Keratinocyte (primary cell): ENCODE data around the gene AOPEP. TPM values are rescaled to one million over a fixed set of nuclear protein-coding genes. Genes with fewer than 3 reads are reported as not detected.

Source experiments
- DNase-seq: peaks from one replicate; pipeline ENCODE4 v3.0.0-alpha.2; 2011; ENCODE audit warnings: low read depth, missing footprints, low spot score
- FAIRE-seq: peaks from 2 replicates; lab custom pipeline; 2011; peaks lifted over from hg19 to GRCh38; lab: Jason Lieb, UNC
- H2AFZ ChIP-seq: 2 replicates; pipeline ENCODE4 v1.6.0; 2012; ENCODE audit warnings: low read length, control low read depth, inconsistent platforms; ENCODE audit not compliant: control insufficient read depth
- H3K27ac ChIP-seq: 2 replicates; pipeline ENCODE4 v1.5.1; 2011; ENCODE audit warnings: low read length; ENCODE audit not compliant: control insufficient read depth, insufficient read depth
- H3K27me3 ChIP-seq: 3 replicates; pipeline ENCODE4 v1.6.0; 2011; ENCODE audit warnings: low read length; ENCODE audit not compliant: control insufficient read depth, insufficient read depth; ENCODE audit errors: extremely low read depth
- H3K36me3 ChIP-seq, 2 experiments: 2 replicates in 1 of 2; 3 replicates in 1 of 2; pipeline ENCODE4 v1.5.1; 2011; ENCODE audit warnings: low read length in 2 of 2, mild to moderate bottlenecking in 1 of 2; ENCODE audit not compliant: control insufficient read depth in 2 of 2, insufficient read depth in 2 of 2; ENCODE audit errors: extremely low read depth in 1 of 2
- H3K4me1 ChIP-seq: 3 replicates; pipeline ENCODE4 v1.5.1; 2011; ENCODE audit warnings: low read length; ENCODE audit not compliant: control insufficient read depth, insufficient read depth; ENCODE audit errors: extremely low read depth
- H3K4me2 ChIP-seq: 3 replicates; pipeline ENCODE4 v1.6.0; 2011; ENCODE audit warnings: low read depth, low read length; ENCODE audit not compliant: control insufficient read depth, insufficient read depth; ENCODE audit errors: extremely low read depth
- H3K4me3 ChIP-seq, 3 experiments: fragments of 200-600 bp in 1 of 3; sonication (generic) in 1 of 3; 2 replicates in 2 of 3; 3 replicates in 1 of 3; pipeline ENCODE4 v1.5.1; 2011 to 2016; ENCODE audit warnings: low read length in 3 of 3, mild to moderate bottlenecking in 3 of 3, control low read depth in 2 of 3, inconsistent platforms in 1 of 3, low read depth in 1 of 3, mixed read lengths in 1 of 3, mixed run types in 1 of 3, moderate library complexity in 1 of 3; ENCODE audit not compliant: control insufficient read depth in 2 of 3, insufficient read depth in 2 of 3; ENCODE audit errors: extremely low read depth in 1 of 3
- H3K79me2 ChIP-seq: 2 replicates; pipeline ENCODE4 v1.6.0; 2012; ENCODE audit warnings: low read length; ENCODE audit not compliant: control insufficient read depth, insufficient read depth
- H3K9ac ChIP-seq: 3 replicates; pipeline ENCODE4 v1.6.0; 2011; ENCODE audit warnings: low read length; ENCODE audit not compliant: control insufficient read depth, insufficient read depth; ENCODE audit errors: extremely low read depth
- H3K9me1 ChIP-seq: 3 replicates; pipeline ENCODE4 v1.6.0; 2011; ENCODE audit warnings: low read length; ENCODE audit not compliant: control insufficient read depth, insufficient read depth; ENCODE audit errors: extremely low read depth
- H3K9me3 ChIP-seq: 2 replicates; pipeline ENCODE4 v1.5.1; 2012; ENCODE audit warnings: low read depth, low read length; ENCODE audit not compliant: control insufficient read depth
- H4K20me1 ChIP-seq: 3 replicates; pipeline ENCODE4 v1.6.0; 2011; ENCODE audit warnings: low read length; ENCODE audit not compliant: control insufficient read depth, insufficient read depth; ENCODE audit errors: extremely low read depth
- EZH2 ChIP-seq: IDR thresholded peaks from one replicate; pipeline ENCODE4 v1.6.1; 2012; ENCODE audit warnings: inconsistent platforms, mild to moderate bottlenecking, low read length, moderate library complexity
- dilution Hi-C: fragments of 300-500 bp; cut with MboI; formaldehyde crosslinking; loops from one replicate; pipeline ENCODE4 v1.7.0; 2020; ENCODE audit warnings: low sequenced_read_pairs; ENCODE audit not compliant: extremely low pct_ligation_motif_present
- polyA plus RNA-seq, 5 experiments: library from polyadenylated mRNA; depleted of rRNA in 3 of 5; stranded (reverse) in 3 of 5; stranded (forward) in 1 of 5; unstranded in 1 of 5; fragments of >200 nt; gene quantifications; 1 replicate in 1 of 5; 2 replicates in 3 of 5; 3 replicates in 1 of 5; pipeline versions ENCODE4 v1.2.1 to v1.2.3, GENCODE V29; 2011 to 2012; ENCODE audit warnings: missing spikeins in 2 of 5, low read depth in 1 of 5, low replicate concordance in 1 of 5
- TF ChIP-seq, protein P1 (sequence below), 3 experiments: IDR thresholded peaks in 1 of 3; conservative IDR thresholded peaks in 1 of 3; optimal IDR thresholded peaks in 1 of 3; 2 replicates in 2 of 3; 3 replicates in 1 of 3; pipeline versions ENCODE3 to v1.5.1; 2011; ENCODE audit warnings: low read length in 3 of 3, mild to moderate bottlenecking in 3 of 3, moderate library complexity in 2 of 3, control low read depth in 1 of 3, inconsistent platforms in 1 of 3; ENCODE audit not compliant: insufficient read depth in 2 of 3; ENCODE audit errors: extremely low read depth in 1 of 3

AOPEP gene
- polyA plus RNA-seq, 1 donor (not counting 4 experiments of a cell fraction or from before 2014, with no cell fraction given), result 27.0 TPM

DNA sequence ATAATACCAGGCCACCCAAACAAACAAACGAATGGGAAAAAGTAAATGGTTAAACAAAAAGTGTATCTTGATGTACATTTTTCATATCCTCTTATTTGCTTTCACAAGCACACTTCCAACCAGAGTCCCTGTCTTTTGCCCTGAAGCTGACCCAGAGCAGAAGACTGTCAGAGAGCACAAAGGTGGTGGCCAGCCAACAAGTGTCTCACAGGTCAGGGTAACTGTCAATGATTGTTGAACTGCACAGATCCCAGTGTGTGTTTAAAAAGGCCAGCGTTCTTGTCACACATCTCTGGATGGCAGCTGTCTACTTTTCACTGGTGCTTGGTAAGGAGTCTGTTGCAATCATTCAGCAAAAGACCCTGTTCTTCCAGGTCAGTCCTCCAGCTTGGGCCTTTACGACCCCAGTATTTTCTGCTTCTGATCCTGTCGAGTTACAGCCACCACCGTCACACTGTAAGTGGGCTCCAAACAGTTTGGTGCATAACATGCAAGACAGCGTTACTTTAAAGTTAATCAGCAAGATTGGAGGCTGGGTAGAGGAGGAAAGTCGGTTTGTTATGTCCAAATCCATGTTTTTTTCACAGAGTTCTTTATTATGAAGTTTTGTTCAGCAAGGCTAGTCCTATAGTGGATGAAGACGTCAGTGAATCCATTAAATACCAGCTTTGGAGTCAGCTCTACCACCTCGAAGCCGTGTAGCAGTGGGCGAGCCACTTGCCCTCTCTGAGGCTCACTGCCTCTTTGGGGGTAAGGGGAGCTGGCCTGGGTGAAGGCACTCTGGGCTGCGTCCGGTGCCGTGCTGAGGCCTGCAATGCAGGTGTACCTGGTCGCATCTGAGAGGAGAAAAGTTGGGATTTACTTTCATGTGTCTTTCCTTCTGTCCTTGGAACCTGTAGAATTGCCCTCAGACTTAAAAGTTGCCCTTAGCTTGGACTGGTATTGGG is 265.7 kb downstream of the AOPEP start:
- no peaks in the 10 kb centered on the region for H3K4me1 ChIP-seq
- FAIRE-seq (no peak), DNase-seq (no peak)
- no peaks in the 10 kb centered on the region for H3K27me3 ChIP-seq
- no peaks in the 10 kb centered on the region for H4K20me1 ChIP-seq
- H3K4me2 ChIP-seq, result no peak overlapping the region
- TF ChIP-seq EZH2, result no peak
- TF ChIP-seq, protein P1, sequence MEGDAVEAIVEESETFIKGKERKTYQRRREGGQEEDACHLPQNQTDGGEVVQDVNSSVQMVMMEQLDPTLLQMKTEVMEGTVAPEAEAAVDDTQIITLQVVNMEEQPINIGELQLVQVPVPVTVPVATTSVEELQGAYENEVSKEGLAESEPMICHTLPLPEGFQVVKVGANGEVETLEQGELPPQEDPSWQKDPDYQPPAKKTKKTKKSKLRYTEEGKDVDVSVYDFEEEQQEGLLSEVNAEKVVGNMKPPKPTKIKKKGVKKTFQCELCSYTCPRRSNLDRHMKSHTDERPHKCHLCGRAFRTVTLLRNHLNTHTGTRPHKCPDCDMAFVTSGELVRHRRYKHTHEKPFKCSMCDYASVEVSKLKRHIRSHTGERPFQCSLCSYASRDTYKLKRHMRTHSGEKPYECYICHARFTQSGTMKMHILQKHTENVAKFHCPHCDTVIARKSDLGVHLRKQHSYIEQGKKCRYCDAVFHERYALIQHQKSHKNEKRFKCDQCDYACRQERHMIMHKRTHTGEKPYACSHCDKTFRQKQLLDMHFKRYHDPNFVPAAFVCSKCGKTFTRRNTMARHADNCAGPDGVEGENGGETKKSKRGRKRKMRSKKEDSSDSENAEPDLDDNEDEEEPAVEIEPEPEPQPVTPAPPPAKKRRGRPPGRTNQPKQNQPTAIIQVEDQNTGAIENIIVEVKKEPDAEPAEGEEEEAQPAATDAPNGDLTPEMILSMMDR (optimal IDR thresholded peaks at IDR 0.05 in 1 of 3, IDR thresholded peaks at IDR 0.05 in 1 of 3, conservative IDR thresholded peaks at IDR 0.05 in 1 of 3; ENCODE audit: extremely low read depth in 1 of 3, insufficient read depth in 2 of 3, low read length in 3 of 3), result no peak
- H3K9me3 ChIP-seq, result no peaks in the 10 kb centered on the region
- H3K9ac ChIP-seq, result no peak overlapping the region
- peaks cover 0 to 2% of the 10 kb centered on the region in 2 experiments for H3K36me3 ChIP-seq
- H3K27ac ChIP-seq, result no peak overlapping the region
- H3K9me1 ChIP-seq, result no peaks in the 10 kb centered on the region
- H2AFZ ChIP-seq, result no peak overlapping the region
- no peaks in the 10 kb centered on the region for H3K79me2 ChIP-seq
- dilution Hi-C loops, result no loop called here
- no peak overlapping the region for H3K4me3 ChIP-seq

DNA sequence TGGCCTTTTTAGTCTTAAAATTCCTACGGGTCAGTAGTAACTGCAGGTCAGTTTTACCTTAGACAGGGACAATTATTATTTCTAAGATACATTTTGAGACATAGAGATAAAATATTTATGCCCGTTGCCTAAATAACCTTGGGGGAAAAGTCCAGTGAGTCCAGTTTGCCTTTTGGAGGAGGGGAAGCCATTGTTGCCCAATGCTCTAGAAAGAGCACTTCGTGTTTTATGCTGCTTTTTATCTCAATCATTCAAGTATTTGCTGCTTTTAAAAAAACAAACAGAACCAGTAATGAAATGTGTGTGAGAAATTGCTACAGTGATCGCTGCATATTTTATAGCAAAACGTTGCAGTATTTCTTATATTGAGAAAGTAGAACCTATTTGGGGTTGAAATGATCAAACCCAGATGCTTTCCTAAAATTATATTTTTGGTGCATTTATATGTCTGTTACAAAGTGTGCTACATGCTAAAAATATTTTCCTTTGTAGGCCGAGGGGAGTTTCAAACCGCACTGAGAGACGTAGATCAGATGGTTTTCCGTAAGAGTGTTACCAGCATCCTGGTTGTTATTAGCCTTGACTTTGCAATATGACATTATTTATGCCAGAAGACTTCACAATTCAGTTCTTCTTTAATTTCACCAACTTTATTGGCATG is 266.8 kb downstream of the AOPEP start:
- H3K27ac ChIP-seq, result no peak overlapping the region
- DNase-seq, result no peak

More for the DNA sequence above, 266.8 kb downstream of the AOPEP start:
- Histone ChIP-seq H3K9ac (no peak overlapping the region), H3K9me1 (no peaks in the 10 kb centered on the region), H3K4me1 (no peaks in the 10 kb centered on the region), H2AFZ (no peak overlapping the region), H3K27me3 (no peaks in the 10 kb centered on the region), H3K36me3 (peaks cover 0 to 2% of the 10 kb centered on the region in 2 experiments), H3K4me3 (no peak overlapping the region), H4K20me1 (no peaks in the 10 kb centered on the region), H3K9me3 (no peaks in the 10 kb centered on the region), H3K79me2 (no peaks in the 10 kb centered on the region), H3K4me2 (no peak overlapping the region)
- TF ChIP-seq EZH2, result no peak
- TF ChIP-seq, protein P1 (optimal IDR thresholded peaks at IDR 0.05 in 1 of 3, IDR thresholded peaks at IDR 0.05 in 1 of 3, conservative IDR thresholded peaks at IDR 0.05 in 1 of 3; ENCODE audit: extremely low read depth in 1 of 3, insufficient read depth in 2 of 3, low read length in 3 of 3), result no peak
- no peak for FAIRE-seq
- dilution Hi-C loops, result no loop called here
